Measurements from ENCODE around the gene SEBOX. TPM values are rescaled to one million over a fixed set of nuclear protein-coding genes. Genes with fewer than 3 reads are reported as not detected.

Gene SEBOX
- total RNA-seq, 1 donor from 2014 or later = not detected

DNA sequence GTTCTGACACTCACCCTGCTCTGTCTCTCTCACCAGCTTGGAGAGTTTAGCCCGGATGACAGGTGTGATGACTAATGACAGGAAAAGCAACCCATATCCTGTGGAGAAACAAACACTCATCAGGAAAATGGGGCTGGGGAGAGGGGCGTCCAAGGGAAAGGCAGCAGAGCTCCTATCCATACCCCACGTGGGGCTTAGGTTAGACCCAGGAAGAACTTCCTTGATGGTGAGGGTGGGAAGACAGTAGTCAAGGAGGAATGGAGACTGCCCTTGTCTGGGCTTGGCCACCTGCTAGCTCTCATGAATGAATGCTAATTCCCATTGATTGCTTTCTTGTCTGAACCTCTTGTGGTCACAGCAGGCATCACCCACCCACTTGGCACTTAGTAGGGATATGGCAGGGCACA lies 37.2 kb upstream of the SEBOX start:
- no peak overlapping the region for H3K4me3 ChIP-seq (ENCODE audit: insufficient read depth, low read depth, low read length)
- TF ChIP-seq, protein P1, sequence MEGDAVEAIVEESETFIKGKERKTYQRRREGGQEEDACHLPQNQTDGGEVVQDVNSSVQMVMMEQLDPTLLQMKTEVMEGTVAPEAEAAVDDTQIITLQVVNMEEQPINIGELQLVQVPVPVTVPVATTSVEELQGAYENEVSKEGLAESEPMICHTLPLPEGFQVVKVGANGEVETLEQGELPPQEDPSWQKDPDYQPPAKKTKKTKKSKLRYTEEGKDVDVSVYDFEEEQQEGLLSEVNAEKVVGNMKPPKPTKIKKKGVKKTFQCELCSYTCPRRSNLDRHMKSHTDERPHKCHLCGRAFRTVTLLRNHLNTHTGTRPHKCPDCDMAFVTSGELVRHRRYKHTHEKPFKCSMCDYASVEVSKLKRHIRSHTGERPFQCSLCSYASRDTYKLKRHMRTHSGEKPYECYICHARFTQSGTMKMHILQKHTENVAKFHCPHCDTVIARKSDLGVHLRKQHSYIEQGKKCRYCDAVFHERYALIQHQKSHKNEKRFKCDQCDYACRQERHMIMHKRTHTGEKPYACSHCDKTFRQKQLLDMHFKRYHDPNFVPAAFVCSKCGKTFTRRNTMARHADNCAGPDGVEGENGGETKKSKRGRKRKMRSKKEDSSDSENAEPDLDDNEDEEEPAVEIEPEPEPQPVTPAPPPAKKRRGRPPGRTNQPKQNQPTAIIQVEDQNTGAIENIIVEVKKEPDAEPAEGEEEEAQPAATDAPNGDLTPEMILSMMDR (IDR thresholded peaks at IDR 0.05; ENCODE audit: insufficient read depth, low read depth, low read length) = no peak
- TF ChIP-seq EZH2 (IDR thresholded peaks at IDR 0.05; ENCODE audit: insufficient read depth, low read length) = no peak

DNA sequence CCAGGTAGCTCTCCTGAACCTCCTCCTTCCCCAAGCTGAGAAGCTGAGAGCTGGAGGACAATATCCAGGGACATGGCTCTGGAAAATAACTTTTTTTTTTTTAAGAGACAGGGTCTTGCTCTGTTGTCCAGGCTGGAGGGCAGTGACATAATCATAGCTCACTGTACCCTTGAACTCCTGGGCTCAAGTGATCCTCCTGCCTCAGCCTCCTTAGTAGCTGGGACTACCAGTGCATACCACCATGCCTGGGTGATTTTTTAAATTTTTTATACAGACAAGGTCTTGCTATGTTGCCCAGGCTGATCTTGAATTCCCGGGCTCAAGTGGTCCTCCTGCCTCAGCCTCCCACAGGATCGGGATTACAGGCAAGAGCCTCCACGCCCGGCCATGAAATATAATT lies 34.8 kb upstream of the SEBOX start:
- Histone ChIP-seq H3K27me3 (ENCODE audit: insufficient read depth, low read length) (peaks cover 2% of the 10 kb centered on the region), H3K9ac (ENCODE audit: low read length) (no peak overlapping the region), H3K9me3 (ENCODE audit: insufficient read depth, low read depth, low read length) (no peaks in the 10 kb centered on the region), H3K4me1 (ENCODE audit: insufficient read depth, low read length) (no peaks in the 10 kb centered on the region), H3K4me3 (ENCODE audit: insufficient read depth, low read depth, low read length) (no peak overlapping the region), H2AFZ (ENCODE audit: low read depth, low read length) (no peak overlapping the region), H3K36me3 (ENCODE audit: insufficient read depth, low read length) (no peaks in the 10 kb centered on the region), H3K79me2 (ENCODE audit: insufficient read depth, low read length) (no peaks in the 10 kb centered on the region), H3K4me2 (ENCODE audit: low read length) (no peak overlapping the region), H3K27ac (ENCODE audit: low read depth, low read length) (no peak overlapping the region), H4K20me1 (ENCODE audit: insufficient read depth, low read length) (peaks cover 5% of the 10 kb centered on the region)
- H3K27ac Mint-ChIP-seq (ENCODE audit: unreplicated experiment) = no peak overlapping the region
- H3K4me3 Mint-ChIP-seq (ENCODE audit: unreplicated experiment) = no peak overlapping the region
- TF ChIP-seq, protein P1 (IDR thresholded peaks at IDR 0.05; ENCODE audit: insufficient read depth, low read depth, low read length) = no peak
- no peak for TF ChIP-seq EZH2 (IDR thresholded peaks at IDR 0.05; ENCODE audit: insufficient read depth, low read length)
- peaks cover 13% of the 10 kb centered on the region for H3K27me3 Mint-ChIP-seq (ENCODE audit: low read depth, unreplicated experiment)
- FAIRE-seq = no peak
- H3K4me1 Mint-ChIP-seq (ENCODE audit: low read depth, unreplicated experiment) = peaks cover 15% of the 10 kb centered on the region
- no peak for DNase-seq (ENCODE audit: low read depth)
- H3K9me3 Mint-ChIP-seq (ENCODE audit: unreplicated experiment) = no peaks in the 10 kb centered on the region
- peaks cover 17% of the 10 kb centered on the region for H3K36me3 Mint-ChIP-seq (ENCODE audit: low read depth, unreplicated experiment)

More for the DNA sequence above, 37.2 kb upstream of the SEBOX start:
- no peak overlapping the region for H3K9ac ChIP-seq (ENCODE audit: low read length)
- no peaks in the 10 kb centered on the region for H3K9me3 ChIP-seq (ENCODE audit: insufficient read depth, low read depth, low read length)
- peaks cover 18% of the 10 kb centered on the region for H3K27me3 Mint-ChIP-seq (ENCODE audit: low read depth, unreplicated experiment)
- FAIRE-seq (no peak), DNase-seq (ENCODE audit: low read depth) (no peak)
- H3K27ac ChIP-seq (ENCODE audit: low read depth, low read length) = no peak overlapping the region
- no peak overlapping the region for H3K4me2 ChIP-seq (ENCODE audit: low read length)
- no peaks in the 10 kb centered on the region for H3K9me3 Mint-ChIP-seq (ENCODE audit: unreplicated experiment)
- H3K27me3 ChIP-seq (ENCODE audit: insufficient read depth, low read length) = peaks cover 2% of the 10 kb centered on the region
- H4K20me1 ChIP-seq (ENCODE audit: insufficient read depth, low read length) = peaks cover 5% of the 10 kb centered on the region
- no peaks in the 10 kb centered on the region for H3K36me3 ChIP-seq (ENCODE audit: insufficient read depth, low read length)
- no peaks in the 10 kb centered on the region for H3K79me2 ChIP-seq (ENCODE audit: insufficient read depth, low read length)
- H3K27ac Mint-ChIP-seq (ENCODE audit: unreplicated experiment) = no peak overlapping the region
- H2AFZ ChIP-seq (ENCODE audit: low read depth, low read length) = no peak overlapping the region
- H3K36me3 Mint-ChIP-seq (ENCODE audit: low read depth, unreplicated experiment) = peaks cover 16% of the 10 kb centered on the region
- peaks cover 6% of the 10 kb centered on the region for H3K4me1 ChIP-seq (ENCODE audit: insufficient read depth, low read length)
- H3K4me1 Mint-ChIP-seq (ENCODE audit: low read depth, unreplicated experiment) = peaks cover 8% of the 10 kb centered on the region
- H3K4me3 Mint-ChIP-seq (ENCODE audit: unreplicated experiment) = no peak overlapping the region

DNA sequence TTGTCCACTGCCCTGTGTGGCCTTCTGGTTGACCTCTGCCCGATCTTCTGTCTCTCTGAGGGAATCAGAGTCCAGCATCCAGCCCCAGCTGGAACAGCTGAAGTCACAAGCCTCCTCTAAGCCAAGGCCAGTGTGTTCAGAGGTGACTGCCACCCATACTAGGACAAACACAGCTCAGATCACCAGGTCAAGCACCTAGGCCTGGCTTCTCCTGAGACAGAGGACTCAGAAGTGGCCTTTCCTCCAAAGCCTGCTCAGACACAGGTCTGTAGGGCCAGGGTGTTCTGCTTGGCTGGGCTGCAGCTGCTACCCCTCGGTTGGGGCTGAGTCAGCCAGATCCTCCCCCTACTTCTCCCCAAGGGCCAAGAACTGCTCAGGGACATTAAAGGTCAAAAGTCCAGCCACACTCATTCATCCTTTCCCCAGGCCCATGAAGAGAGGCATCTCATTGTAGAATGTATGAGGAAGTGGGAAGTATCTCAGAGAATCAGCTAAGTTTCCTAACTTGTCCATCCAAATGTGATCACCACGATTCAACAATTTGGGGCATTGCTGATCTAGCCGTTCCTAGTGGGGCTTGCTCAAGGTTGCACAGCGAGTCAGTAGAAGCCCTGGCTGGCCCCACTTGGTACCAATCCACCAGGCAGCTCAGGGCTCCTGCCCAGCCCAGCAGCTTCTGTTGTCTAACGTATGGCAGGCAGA lies 33.4 kb upstream of the SEBOX start:
- no peak overlapping the region for H3K4me3 ChIP-seq (ENCODE audit: insufficient read depth, low read depth, low read length)
- FAIRE-seq (no peak), DNase-seq (ENCODE audit: low read depth) (no peak)
- no peak overlapping the region for H3K27ac ChIP-seq (ENCODE audit: low read depth, low read length)
- H3K4me2 ChIP-seq (ENCODE audit: low read length) = no peak overlapping the region
- H3K27me3 ChIP-seq (ENCODE audit: insufficient read depth, low read length) = no peaks in the 10 kb centered on the region
- peaks cover 10% of the 10 kb centered on the region for H4K20me1 ChIP-seq (ENCODE audit: insufficient read depth, low read length)
- no peak overlapping the region for H3K27ac Mint-ChIP-seq (ENCODE audit: unreplicated experiment)
- peaks cover 25% of the 10 kb centered on the region for H3K4me1 Mint-ChIP-seq (ENCODE audit: low read depth, unreplicated experiment)
- peaks cover 9% of the 10 kb centered on the region for H3K4me1 ChIP-seq (ENCODE audit: insufficient read depth, low read length)
- H3K27me3 Mint-ChIP-seq (ENCODE audit: low read depth, unreplicated experiment) = peaks cover 8% of the 10 kb centered on the region
- H2AFZ ChIP-seq (ENCODE audit: low read depth, low read length) = no peak overlapping the region
- no peaks in the 10 kb centered on the region for H3K79me2 ChIP-seq (ENCODE audit: insufficient read depth, low read length)
- no peaks in the 10 kb centered on the region for H3K36me3 ChIP-seq (ENCODE audit: insufficient read depth, low read length)
- H3K9ac ChIP-seq (ENCODE audit: low read length) = no peak overlapping the region
- TF ChIP-seq EZH2 (IDR thresholded peaks at IDR 0.05; ENCODE audit: insufficient read depth, low read length) = no peak
- TF ChIP-seq, protein P1 (IDR thresholded peaks at IDR 0.05; ENCODE audit: insufficient read depth, low read depth, low read length) = no peak
- peaks cover 17% of the 10 kb centered on the region for H3K36me3 Mint-ChIP-seq (ENCODE audit: low read depth, unreplicated experiment)
- H3K9me3 Mint-ChIP-seq (ENCODE audit: unreplicated experiment) = no peaks in the 10 kb centered on the region
- no peak overlapping the region for H3K4me3 Mint-ChIP-seq (ENCODE audit: unreplicated experiment)
- H3K9me3 ChIP-seq (ENCODE audit: insufficient read depth, low read depth, low read length) = no peaks in the 10 kb centered on the region

Data from astrocyte (in vitro differentiated cells and primary cell).